ENCODE data around the gene TMEM170A. TPM values are rescaled to one million over a fixed set of nuclear protein-coding genes. Genes with fewer than 3 reads are reported as not detected.

The TMEM170A gene
- total RNA-seq, 1 experiment from 2014 or later: 46.8 TPM

DNA sequence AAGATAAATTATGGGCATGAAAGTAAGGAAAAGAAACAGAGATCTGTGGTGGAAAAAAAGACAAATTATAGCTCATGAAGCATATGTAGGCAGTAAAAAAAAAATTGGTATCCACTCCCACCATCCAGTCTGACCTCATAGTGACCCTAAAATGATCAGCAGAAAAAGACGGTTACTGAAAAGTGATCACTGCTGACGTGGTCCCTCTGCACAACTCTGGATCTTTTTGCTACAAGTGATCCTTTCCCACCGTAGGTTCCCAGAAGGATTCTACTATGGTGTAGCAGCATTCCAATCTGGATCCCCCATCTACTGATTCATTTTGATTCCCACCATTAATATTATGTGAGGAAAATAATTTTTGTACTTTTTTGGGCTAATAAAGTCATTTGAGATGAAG is 41.6 kb upstream of the TMEM170A start:
- DNase-seq: no peak
- no peaks in the 10 kb centered on the region for H3K4me1 ChIP-seq (ENCODE audit: insufficient read depth, low read length)
- H4K91ac ChIP-seq (ENCODE audit: insufficient read length, low read depth, low read length): no peak overlapping the region
- H3K27ac Mint-ChIP-seq: no peak overlapping the region
- H3K27me3 Mint-ChIP-seq (ENCODE audit: low read depth): no peaks in the 10 kb centered on the region; the same call in none of the 2 replicates
- no peak overlapping the region for H2BK5ac ChIP-seq (ENCODE audit: insufficient read length, low read length)
- H3K36me3 Mint-ChIP-seq (ENCODE audit: insufficient read depth in 1 of 3, low read depth in 3 of 3): no peaks in the 10 kb centered on the region
- H2BK120ac ChIP-seq (ENCODE audit: low read depth, low read length, poor library complexity, severe bottlenecking): no peak overlapping the region
- H4K20me1 ChIP-seq (ENCODE audit: control insufficient read depth, insufficient read depth, insufficient read length): no peaks in the 10 kb centered on the region
- H3K9me3 Mint-ChIP-seq: no peaks in the 10 kb centered on the region; a peak in 1 of 5 replicates
- no peaks in the 10 kb centered on the region for H3K79me2 ChIP-seq (ENCODE audit: insufficient read depth, low read length)
- no peak overlapping the region for H3K4me2 ChIP-seq (ENCODE audit: insufficient read depth, insufficient read length, low read length)
- H4K8ac ChIP-seq (replicated peaks; ENCODE audit: insufficient read length, low read depth, low read length): no peak overlapping the region
- no peak overlapping the region for H3K4ac ChIP-seq (ENCODE audit: low read depth, low read length)
- H3K79me1 ChIP-seq (ENCODE audit: insufficient read depth, low read depth, low read length, poor library complexity, severe bottlenecking): no peaks in the 10 kb centered on the region
- no peaks in the 10 kb centered on the region for H3K23me2 ChIP-seq (ENCODE audit: insufficient read length, low read depth, low read length, poor library complexity, severe bottlenecking)
- H3K4me1 Mint-ChIP-seq: no peaks in the 10 kb centered on the region; a peak in 1 of 4 replicates
- WGBS (ENCODE audit: extremely low coverage, insufficient read length, low lambda C conversion rate): no CpG with 5 or more reads among the region's 3 CpGs
- no peak overlapping the region for H3K27ac ChIP-seq (ENCODE audit: insufficient read length, low read depth, low read length)
- H2BK15ac ChIP-seq (ENCODE audit: low read depth, low read length): no peak overlapping the region
- no peak overlapping the region for H2AK5ac ChIP-seq (ENCODE audit: insufficient read length, low read length)
- no peak overlapping the region for H3K9ac ChIP-seq (ENCODE audit: extremely low read depth, insufficient read length, low read length)
- H2BK12ac ChIP-seq (ENCODE audit: insufficient read length, low read depth, low read length): no peak overlapping the region
- no peak overlapping the region for H3K4me3 Mint-ChIP-seq
- no peak overlapping the region for H3T11ph ChIP-seq (ENCODE audit: low read length)
- H3K9me3 ChIP-seq (ENCODE audit: control insufficient read depth, low read depth, low read length): no peaks in the 10 kb centered on the region
- H4K5ac ChIP-seq (ENCODE audit: insufficient read length, low read depth, low read length): no peak overlapping the region
- H3K14ac ChIP-seq (ENCODE audit: insufficient read depth, low read length): no peak overlapping the region
- H3K23ac ChIP-seq (ENCODE audit: insufficient read length, low read depth, low read length): no peak overlapping the region
- H3K27me3 ChIP-seq (ENCODE audit: insufficient read depth, low read length): no peaks in the 10 kb centered on the region
- no peak overlapping the region for H3K56ac ChIP-seq (ENCODE audit: insufficient read length, low read depth, low read length)
- no peak overlapping the region for H3K18ac ChIP-seq (ENCODE audit: insufficient read length, low read depth, low read length)
- TF ChIP-seq, protein P1, sequence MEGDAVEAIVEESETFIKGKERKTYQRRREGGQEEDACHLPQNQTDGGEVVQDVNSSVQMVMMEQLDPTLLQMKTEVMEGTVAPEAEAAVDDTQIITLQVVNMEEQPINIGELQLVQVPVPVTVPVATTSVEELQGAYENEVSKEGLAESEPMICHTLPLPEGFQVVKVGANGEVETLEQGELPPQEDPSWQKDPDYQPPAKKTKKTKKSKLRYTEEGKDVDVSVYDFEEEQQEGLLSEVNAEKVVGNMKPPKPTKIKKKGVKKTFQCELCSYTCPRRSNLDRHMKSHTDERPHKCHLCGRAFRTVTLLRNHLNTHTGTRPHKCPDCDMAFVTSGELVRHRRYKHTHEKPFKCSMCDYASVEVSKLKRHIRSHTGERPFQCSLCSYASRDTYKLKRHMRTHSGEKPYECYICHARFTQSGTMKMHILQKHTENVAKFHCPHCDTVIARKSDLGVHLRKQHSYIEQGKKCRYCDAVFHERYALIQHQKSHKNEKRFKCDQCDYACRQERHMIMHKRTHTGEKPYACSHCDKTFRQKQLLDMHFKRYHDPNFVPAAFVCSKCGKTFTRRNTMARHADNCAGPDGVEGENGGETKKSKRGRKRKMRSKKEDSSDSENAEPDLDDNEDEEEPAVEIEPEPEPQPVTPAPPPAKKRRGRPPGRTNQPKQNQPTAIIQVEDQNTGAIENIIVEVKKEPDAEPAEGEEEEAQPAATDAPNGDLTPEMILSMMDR (conservative IDR thresholded peaks at IDR 0.05): no peak
- no peak overlapping the region for H2BK20ac ChIP-seq (ENCODE audit: low read depth, low read length, poor library complexity, severe bottlenecking)
- no peak overlapping the region for H2AFZ ChIP-seq (ENCODE audit: low read length)

Measured in H9 (cell line).